ENCODE measurements around the gene ZNF688.

GRCh38 chr16:30620169-30620568 is 48.7 kb upstream of the ZNF688 start:
- TF ChIP-seq EZH2 (IDR thresholded peaks at IDR 0.05; ENCODE audit: low read length, unreplicated experiment) (no peak), EZH2phosphoT487 (IDR thresholded peaks at IDR 0.05; ENCODE audit: borderline replicate concordance, low read length) (no peak)
